Type B pancreatic cell (in vitro differentiated cells): ENCODE data around the gene KLRK1. TPM values are rescaled to one million over a fixed set of nuclear protein-coding genes. Genes with fewer than 3 reads are reported as not detected.
"Not testable (repeated sequence)": the region's sequence is repeated elsewhere in the genome, so short reads cannot be mapped to it uniquely, and the experiment has no call there.

Experiments
- DNase-seq: peaks from one replicate; pipeline ENCODE4 v3.0.0; 2021; ENCODE audit warnings: mixed read lengths; ENCODE audit not compliant: unreplicated experiment; ENCODE audit errors: extremely low spot score
- H3K27ac Mint-ChIP-seq: 2 replicates; pipeline ENCODE4 v1.8.0; 2021; ENCODE audit warnings: mild to moderate bottlenecking, mixed read lengths
- H3K27me3 Mint-ChIP-seq: 2 replicates; pipeline ENCODE4 v1.8.0; 2021; ENCODE audit warnings: mixed read lengths
- H3K36me3 Mint-ChIP-seq: 2 replicates; pipeline ENCODE4 v1.8.0; 2021; ENCODE audit warnings: mixed read lengths
- H3K4me1 Mint-ChIP-seq: one replicate; pipeline ENCODE4 v1.8.0; 2021; ENCODE audit warnings: mixed read lengths; ENCODE audit not compliant: unreplicated experiment
- H3K4me3 Mint-ChIP-seq: 2 replicates; pipeline ENCODE4 v1.8.0; 2021; ENCODE audit warnings: mild to moderate bottlenecking, mixed read lengths
- H3K9me3 Mint-ChIP-seq: 2 replicates; pipeline ENCODE4 v1.8.0; 2021; ENCODE audit warnings: mixed read lengths
- total RNA-seq: library from RNA; stranded (reverse); gene quantifications from 2 replicates; pipeline ENCODE4 v1.2.1, GENCODE V29; 2021; ENCODE audit warnings: low replicate concordance
- TF ChIP-seq, protein P1 (sequence below): fragments of 200-600 bp; sonication (generic); conservative IDR thresholded peaks from 2 replicates; pipeline ENCODE4 v1.5.0; 2021; ENCODE audit warnings: antibody characterized with exemption, mild to moderate bottlenecking

KLRK1 gene
- total RNA-seq, 1 donor from 2014 or later, result not detected

GRCh38 chr12:10358131-10358530 is 31.7 kb downstream of the KLRK1 start:
- Mint-ChIP-seq H3K4me3 (no peak overlapping the region), H3K36me3 (peaks cover 11% of the 10 kb centered on the region)

DNA sequence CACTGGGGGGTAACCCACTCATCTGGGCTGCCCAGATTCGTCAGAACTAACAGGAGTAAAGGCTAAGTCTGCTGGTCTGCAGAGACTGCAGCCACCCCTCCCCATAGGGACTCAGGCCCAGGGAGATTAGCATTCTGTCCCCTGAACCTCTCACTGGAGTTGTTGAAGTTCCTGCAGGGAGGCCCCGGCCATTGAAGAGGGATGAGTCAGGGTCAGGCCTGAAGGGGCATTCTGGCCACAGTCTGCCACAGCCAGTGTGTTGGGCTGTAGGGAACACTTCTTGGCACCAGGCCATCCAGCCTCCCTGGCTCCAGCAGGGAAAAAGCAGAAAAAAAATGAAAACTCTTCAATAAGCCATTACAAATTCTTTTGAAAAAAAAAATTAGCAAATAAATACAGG is 35.3 kb downstream of the KLRK1 start:
- no peak overlapping the region for H3K27ac Mint-ChIP-seq
- peaks cover 3% of the 10 kb centered on the region for H3K27me3 Mint-ChIP-seq
- H3K36me3 Mint-ChIP-seq, result peaks cover 9% of the 10 kb centered on the region
- TF ChIP-seq, protein P1, sequence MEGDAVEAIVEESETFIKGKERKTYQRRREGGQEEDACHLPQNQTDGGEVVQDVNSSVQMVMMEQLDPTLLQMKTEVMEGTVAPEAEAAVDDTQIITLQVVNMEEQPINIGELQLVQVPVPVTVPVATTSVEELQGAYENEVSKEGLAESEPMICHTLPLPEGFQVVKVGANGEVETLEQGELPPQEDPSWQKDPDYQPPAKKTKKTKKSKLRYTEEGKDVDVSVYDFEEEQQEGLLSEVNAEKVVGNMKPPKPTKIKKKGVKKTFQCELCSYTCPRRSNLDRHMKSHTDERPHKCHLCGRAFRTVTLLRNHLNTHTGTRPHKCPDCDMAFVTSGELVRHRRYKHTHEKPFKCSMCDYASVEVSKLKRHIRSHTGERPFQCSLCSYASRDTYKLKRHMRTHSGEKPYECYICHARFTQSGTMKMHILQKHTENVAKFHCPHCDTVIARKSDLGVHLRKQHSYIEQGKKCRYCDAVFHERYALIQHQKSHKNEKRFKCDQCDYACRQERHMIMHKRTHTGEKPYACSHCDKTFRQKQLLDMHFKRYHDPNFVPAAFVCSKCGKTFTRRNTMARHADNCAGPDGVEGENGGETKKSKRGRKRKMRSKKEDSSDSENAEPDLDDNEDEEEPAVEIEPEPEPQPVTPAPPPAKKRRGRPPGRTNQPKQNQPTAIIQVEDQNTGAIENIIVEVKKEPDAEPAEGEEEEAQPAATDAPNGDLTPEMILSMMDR, result no peak
- H3K4me1 Mint-ChIP-seq, result no peaks in the 10 kb centered on the region
- H3K9me3 Mint-ChIP-seq, result peaks cover 8% of the 10 kb centered on the region
- no peak for DNase-seq
- no peak overlapping the region for H3K4me3 Mint-ChIP-seq

More at GRCh38 chr12:10358131-10358530, 31.7 kb downstream of the KLRK1 start:
- H3K27ac Mint-ChIP-seq, result no peak overlapping the region
- TF ChIP-seq, protein P1, result no peak
- no peak for DNase-seq
- peaks cover 5% of the 10 kb centered on the region for H3K4me1 Mint-ChIP-seq
- peaks cover 5% of the 10 kb centered on the region for H3K9me3 Mint-ChIP-seq
- H3K27me3 Mint-ChIP-seq, result no peaks in the 10 kb centered on the region

DNA sequence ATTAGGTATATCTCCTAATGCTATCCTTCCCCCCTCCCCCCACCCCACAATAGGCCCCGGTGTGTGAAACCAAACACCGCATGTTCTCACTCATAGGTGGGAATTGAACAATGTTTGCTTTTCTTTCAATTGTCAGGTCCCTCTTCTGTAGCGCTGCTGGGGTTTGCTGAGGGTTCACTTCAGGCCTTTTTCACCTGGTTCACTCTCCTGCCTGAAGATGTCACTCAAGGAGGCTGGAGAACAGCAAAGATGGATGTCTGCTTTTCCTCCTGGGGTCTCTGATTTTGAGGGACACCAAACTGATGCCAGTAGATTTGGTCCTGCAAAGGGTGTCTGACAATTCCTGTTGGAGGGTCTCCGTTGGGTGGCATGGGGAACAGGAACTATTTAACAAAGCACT is 35.8 kb downstream of the KLRK1 start:
- Mint-ChIP-seq H3K27ac (no peak overlapping the region), H3K9me3 (peaks cover 8% of the 10 kb centered on the region), H3K4me1 (no peaks in the 10 kb centered on the region), H3K36me3 (peaks cover 9% of the 10 kb centered on the region), H3K4me3 (no peak overlapping the region), H3K27me3 (peaks cover 3% of the 10 kb centered on the region)
- no peak for DNase-seq
- TF ChIP-seq, protein P1, result no peak

GRCh38 chr12:10351457-10351856 is 38.4 kb downstream of the KLRK1 start:
- H3K4me1 Mint-ChIP-seq, H3K27ac Mint-ChIP-seq, H3K36me3 Mint-ChIP-seq, DNase-seq, H3K4me3 Mint-ChIP-seq, H3K27me3 Mint-ChIP-seq: not testable (repeated sequence)
- H3K9me3 Mint-ChIP-seq, result peaks cover 13% of the 10 kb centered on the region

GRCh38 chr12:10341892-10342509 is 47.8 kb downstream of the KLRK1 start:
- Mint-ChIP-seq H3K4me1 (no peaks in the 10 kb centered on the region), H3K27ac (no peak overlapping the region), H3K36me3 (no peaks in the 10 kb centered on the region), H3K9me3 (no peaks in the 10 kb centered on the region), H3K27me3 (no peaks in the 10 kb centered on the region), H3K4me3 (no peak overlapping the region)
- TF ChIP-seq, protein P1, result no peak
- DNase-seq, result no peak

GRCh38 chr12:10340946-10341345 is 48.9 kb downstream of the KLRK1 start:
- H3K9me3 Mint-ChIP-seq, H3K36me3 Mint-ChIP-seq: not testable (repeated sequence)

More at GRCh38 chr12:10340946-10341345, 48.9 kb downstream of the KLRK1 start:
- H3K4me1 Mint-ChIP-seq, DNase-seq, H3K27me3 Mint-ChIP-seq, H3K4me3 Mint-ChIP-seq, H3K27ac Mint-ChIP-seq: not testable (repeated sequence)
